ENCODE data around the gene NKD2. TPM values are rescaled to one million over a fixed set of nuclear protein-coding genes. Genes with fewer than 3 reads are reported as not detected.

The NKD2 gene
- total and polyA plus RNA-seq, 2 of the 4 experiments (the other 2 are of a cell fraction) = not detected

GRCh38 chr5:1068204-1068894 lies 59.7 kb downstream of the NKD2 start:
- H3K23ac ChIP-seq (ENCODE audit: low read depth, low read length) = no peak overlapping the region
- intact Hi-C loops (cut with micrococcal nuclease) (no loop called here), in situ Hi-C loops (cut with MboI; ENCODE audit: low sequenced_read_pairs) (no loop called here), dilution Hi-C loops (cut with HindIII; ENCODE audit: low sequenced_read_pairs, unreplicated experiment) (no loop called here)
- WGBS, 2 experiments (ENCODE audit: extremely low coverage in 2 of 2, insufficient read length in 1 of 2) = 88% methylated on average over 17 of the region's 34 CpGs; no CpG with 5 or more reads in 1 of the 2 experiments
- POLR2A ChIA-PET (ENCODE audit: unreplicated experiment) = no interaction called here
- H2AK9ac ChIP-seq (replicated peaks; ENCODE audit: low read depth, low read length, poor library complexity) = no peak overlapping the region
- CTCF ChIA-PET = no interaction called here
- H2BK5ac ChIP-seq (ENCODE audit: low read depth, low read length, poor library complexity, severe bottlenecking) = no peak overlapping the region
- no peak overlapping the region for H3K27ac ChIP-seq (ENCODE audit: insufficient read depth, low read length)
- no TSS peak for BruUV-seq (replicated peaks)
- no peak overlapping the region for H2BK20ac ChIP-seq (ENCODE audit: low read depth, low read length)
- no peaks in the 10 kb centered on the region for H3K4me1 ChIP-seq (ENCODE audit: control insufficient read depth, insufficient read depth, low read length)
- no peak overlapping the region for H3K9ac ChIP-seq (ENCODE audit: low read depth, low read length)
- no peak overlapping the region for H3K4ac ChIP-seq (ENCODE audit: low read depth, low read length)
- DNase-seq = no peak
- no peak overlapping the region for H2AFZ ChIP-seq (replicated peaks; ENCODE audit: low read length, poor library complexity)
- no peaks in the 10 kb centered on the region for H4K20me1 ChIP-seq (ENCODE audit: insufficient read depth, low read length)
- H3K4me3 ChIP-seq (ENCODE audit: insufficient read depth, low read depth, low read length) = no peak overlapping the region
- H2BK120ac ChIP-seq (ENCODE audit: low read depth, low read length) = no peak overlapping the region
- no peaks in the 10 kb centered on the region for H3K79me1 ChIP-seq (ENCODE audit: low read depth in 1 of 2, low read length in 2 of 2)
- H2BK15ac ChIP-seq (ENCODE audit: low read depth, low read length) = no peak overlapping the region
- no peaks in the 10 kb centered on the region for H3K27me3 ChIP-seq (ENCODE audit: control insufficient read depth, insufficient read depth, low read length)
- H3K56ac ChIP-seq (ENCODE audit: extremely low read depth, insufficient read depth, low read length) = no peak overlapping the region
- no peak overlapping the region for H2AK5ac ChIP-seq (ENCODE audit: low read depth, low read length)
- no peak overlapping the region for H4K8ac ChIP-seq (ENCODE audit: low read depth in 2 of 2, low read length in 2 of 2)
- no peak overlapping the region for H3K18ac ChIP-seq (ENCODE audit: low read depth, low read length)
- no peak overlapping the region for H3K14ac ChIP-seq (replicated peaks; ENCODE audit: low read depth, low read length)
- TF ChIP-seq NFE2L2 (IDR thresholded peaks at IDR 0.05; ENCODE audit: low read depth, low read length) (no peak), RCOR1 (IDR thresholded peaks at IDR 0.05; ENCODE audit: insufficient replicate concordance, low read length) (no peak)
- no peak overlapping the region for H4K5ac ChIP-seq (ENCODE audit: low read depth, low read length)
- H3K9me1 ChIP-seq (ENCODE audit: insufficient read depth, low read length) = no peaks in the 10 kb centered on the region
- H3K9me3 ChIP-seq (ENCODE audit: control insufficient read depth, insufficient read depth, low read length) = no peaks in the 10 kb centered on the region
- H3K36me3 ChIP-seq (ENCODE audit: control insufficient read depth, insufficient read depth, low read length) = peaks cover 20% of the 10 kb centered on the region
- no peak overlapping the region for H3K4me2 ChIP-seq (ENCODE audit: low read depth, low read length)
- no peak overlapping the region for H4K91ac ChIP-seq (ENCODE audit: insufficient read depth, low read depth, low read length)
- no peak for ATAC-seq (ENCODE audit: low read depth)

All from IMR-90 (cell line).